GM12892 (cell line): ENCODE data around the gene SPATA20. TPM values are rescaled to one million over a fixed set of nuclear protein-coding genes. Genes with fewer than 3 reads are reported as not detected.

ENCODE experiments used
- DNase-seq: peaks from one replicate; pipeline ENCODE4 v3.0.0; 2011; ENCODE audit not compliant: insufficient read length
- FAIRE-seq: peaks from 2 replicates; lab custom pipeline; 2011; peaks lifted over from hg19 to GRCh38; lab: Jason Lieb, UNC
- POLR2A ChIP-seq: IDR thresholded peaks from 2 replicates; pipeline ENCODE4 v1.6.1; 2011; ENCODE audit warnings: low read depth, low read length, control low read depth
- POLR2AphosphoS5 ChIP-seq: IDR thresholded peaks from 2 replicates; pipeline ENCODE4 v1.6.1; 2011; ENCODE audit warnings: low read depth, low read length, control low read depth
- TAF1 ChIP-seq: IDR thresholded peaks from 2 replicates; pipeline ENCODE4 v1.6.1; 2011; ENCODE audit warnings: low read depth, mild to moderate bottlenecking, control low read depth, low read length, borderline replicate concordance
- polyA plus RNA-seq: library from polyadenylated mRNA; unstranded; fragments of >200 nt; gene quantifications from one replicate; pipeline ENCODE4 v1.2.1, GENCODE V29; 2012; ENCODE audit warnings: missing spikeins, inconsistent platforms; ENCODE audit not compliant: missing spikeins

The SPATA20 gene
- 18.4 TPM for polyA plus RNA-seq

DNA sequence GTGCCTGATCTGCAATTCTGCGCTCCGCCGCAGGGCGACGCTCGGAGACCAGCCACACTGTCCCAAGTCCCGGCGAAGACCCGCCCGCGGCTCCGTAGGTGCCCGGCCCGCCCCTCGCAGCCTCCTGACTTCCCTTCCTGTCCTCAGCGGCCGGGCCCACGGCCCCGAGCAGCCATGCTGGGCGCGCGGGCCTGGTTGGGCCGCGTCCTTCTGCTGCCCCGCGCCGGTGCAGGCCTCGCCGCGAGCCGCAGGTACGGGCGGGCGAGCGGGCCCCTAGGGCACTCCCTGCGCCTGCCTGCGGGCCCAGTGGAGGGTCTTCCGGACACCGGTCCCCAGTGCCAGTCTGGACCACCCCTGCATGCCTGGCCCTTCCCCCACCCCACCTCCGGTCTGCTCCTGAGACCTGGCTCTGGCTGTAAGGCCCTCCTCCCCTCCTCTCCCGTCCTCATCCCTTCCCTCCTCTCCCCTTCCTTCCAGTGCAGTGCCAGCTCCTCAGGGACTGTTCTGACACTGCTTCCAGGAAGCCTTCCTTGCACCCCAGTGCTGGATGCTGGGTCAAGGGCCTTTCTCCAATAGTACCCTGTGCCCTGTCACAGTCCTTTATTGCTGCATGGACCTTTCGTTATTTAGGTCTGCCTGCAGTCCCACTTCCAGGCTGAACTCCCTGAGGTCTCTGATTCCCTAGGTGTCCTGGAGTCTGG, at the start of gene SPATA20:
Gene SPATA20 (plus strand): TSS at position 140 of the 701 bp plus-strand sequence. CDS start 35 bp downstream, at position 175.
- peak; percentile 92 for FAIRE-seq
- peak; percentile 83; the same call in 1 of the 2 replicates for TF ChIP-seq POLR2A
- 0 out of 2 replicates have a peak, but pooled peaks have one; percentile 36 for TF ChIP-seq POLR2AphosphoS5
- no peak for TF ChIP-seq TAF1
- peak; percentile 95 for DNase-seq

DNA sequence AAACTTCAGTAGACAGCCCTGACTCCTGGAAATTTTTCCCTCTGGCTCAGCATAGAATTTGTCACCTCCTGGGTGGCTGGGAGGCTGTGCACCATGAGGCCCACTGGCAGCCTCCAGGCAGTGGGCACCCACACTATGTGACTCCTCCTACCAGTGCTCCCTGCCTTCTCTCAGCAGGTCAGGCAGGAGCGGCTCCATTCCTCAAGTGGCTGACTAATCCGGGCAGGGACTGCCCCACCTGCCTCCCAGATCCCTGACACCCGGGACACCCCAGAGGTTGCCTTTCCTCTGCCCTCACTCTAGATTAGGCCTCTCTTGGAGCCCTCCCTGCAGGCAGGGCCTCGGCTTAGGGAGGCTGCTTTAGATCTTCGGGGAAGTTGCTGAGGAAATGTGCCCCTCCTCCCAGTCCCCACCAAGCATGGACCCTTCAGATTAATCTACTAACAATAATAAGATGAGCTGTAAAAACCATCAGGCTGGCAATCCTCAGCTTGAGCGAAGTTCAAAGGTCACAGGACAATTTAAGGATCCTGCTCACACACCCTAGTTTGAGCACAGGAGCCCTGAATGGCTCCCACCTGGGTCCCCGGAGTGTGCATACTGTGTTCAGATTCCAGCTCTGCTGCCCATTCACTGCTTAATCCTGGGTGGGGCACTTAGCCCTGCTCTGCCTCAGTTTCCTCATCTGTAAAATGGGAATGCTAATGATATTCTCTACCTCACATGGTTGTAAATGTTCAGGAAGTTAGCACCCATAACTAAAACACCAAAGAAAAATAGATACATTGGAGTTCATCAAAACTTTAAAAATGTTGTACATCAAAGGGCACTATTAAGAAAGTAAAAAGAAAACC, 48.7 kb upstream of the SPATA20 start:
- TF ChIP-seq POLR2AphosphoS5 = no peak
- no peak for TF ChIP-seq POLR2A
- no peak for TF ChIP-seq TAF1
- DNase-seq (no peak), FAIRE-seq (no peak)

DNA sequence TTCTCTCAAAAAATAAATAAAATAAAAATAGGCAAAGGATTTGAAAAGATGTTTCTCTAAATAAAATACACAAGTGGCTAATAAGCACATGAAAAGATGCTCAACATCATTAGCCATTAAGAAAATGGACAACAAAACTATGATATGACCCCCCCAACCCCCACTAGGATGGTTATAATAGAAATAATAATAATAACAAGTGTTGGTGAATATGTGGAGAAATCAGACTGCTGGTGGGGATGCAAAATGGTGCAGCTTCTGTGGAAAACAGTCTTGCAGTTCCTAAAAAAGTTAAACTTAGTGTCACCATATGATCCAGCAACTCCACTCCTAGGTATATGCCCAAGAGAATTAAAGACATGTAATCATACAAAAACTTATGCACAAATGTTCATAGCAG, 47.7 kb upstream of the SPATA20 start:
- FAIRE-seq (no peak), DNase-seq (no peak)
- TF ChIP-seq POLR2AphosphoS5 (no peak), TAF1 (no peak), POLR2A (no peak)

- DNase-seq (no peak), FAIRE-seq (no peak)
- no peak for TF ChIP-seq POLR2AphosphoS5
- no peak for TF ChIP-seq POLR2A
- no peak for TF ChIP-seq TAF1
These were observed 47.3 kb upstream of the SPATA20 start for GRCh38 chr17:50499721-50500120.

- TF ChIP-seq POLR2AphosphoS5 (no peak), POLR2A (no peak), TAF1 (no peak)
- FAIRE-seq = no peak
- DNase-seq = no peak
These were observed 45.9 kb upstream of the SPATA20 start for GRCh38 chr17:50501054-50501453.

DNA sequence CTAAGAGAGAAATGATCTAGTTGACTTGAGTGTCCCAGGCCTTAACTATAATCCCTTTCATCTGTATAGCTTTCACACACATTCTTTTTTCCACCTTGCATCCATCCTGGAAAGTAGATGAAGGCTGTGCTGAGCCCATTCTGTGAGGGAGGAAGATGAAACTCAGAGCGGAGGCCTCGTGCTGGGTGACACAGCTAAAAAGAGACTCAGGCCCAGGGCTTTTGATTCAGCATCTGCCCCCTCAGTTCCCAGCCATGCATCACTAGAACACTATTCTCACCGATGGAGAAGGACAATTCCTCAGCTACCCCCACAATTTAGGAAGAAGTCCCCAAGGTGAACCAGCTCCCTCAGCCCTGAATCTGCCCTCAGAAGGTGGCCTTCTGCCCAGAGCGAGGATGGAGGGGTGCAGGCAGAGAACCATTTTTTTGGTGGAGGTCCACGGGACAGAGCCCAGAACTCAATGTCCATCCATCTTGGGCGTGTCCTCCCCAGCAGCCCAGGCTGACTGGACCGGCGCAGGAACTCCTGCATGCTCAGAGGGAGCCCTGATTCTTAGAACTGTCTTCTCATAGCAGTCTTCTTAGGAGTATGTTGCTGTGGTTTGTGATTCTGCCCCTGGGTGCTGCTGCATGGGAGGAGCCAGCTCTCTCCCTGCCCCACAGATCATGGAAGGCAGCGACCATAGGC, 44.5 kb upstream of the SPATA20 start:
- DNase-seq (no peak), FAIRE-seq (no peak)
- TF ChIP-seq POLR2AphosphoS5 (no peak), POLR2A (no peak)

GRCh38 chr17:50505591-50506130, 41.3 kb upstream of the SPATA20 start:
- FAIRE-seq = no peak
- no peak for DNase-seq

DNA sequence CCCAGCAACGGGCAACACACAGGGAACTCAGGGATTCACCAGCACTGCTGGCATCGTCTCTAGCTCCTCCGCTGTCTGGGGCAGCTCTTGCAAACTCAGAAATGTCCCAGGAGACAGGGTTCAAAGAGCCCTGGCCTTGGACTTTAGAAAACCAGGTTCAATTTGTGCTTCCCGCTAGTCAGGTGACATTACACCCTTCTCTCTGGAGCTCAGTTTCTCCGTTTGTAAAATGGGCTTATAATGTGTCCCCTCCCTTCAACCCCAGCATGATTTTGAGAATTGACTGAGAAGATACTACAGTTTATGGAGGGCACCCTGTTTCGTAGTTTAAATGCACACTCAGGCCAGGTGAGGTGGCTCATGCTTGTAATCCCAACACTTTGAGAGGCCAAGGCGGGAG, 40.7 kb upstream of the SPATA20 start:
- FAIRE-seq (no peak), DNase-seq (no peak)
- TF ChIP-seq POLR2AphosphoS5 (no peak), TAF1 (no peak), POLR2A (no peak)

More at GRCh38 chr17:50505591-50506130, 41.3 kb upstream of the SPATA20 start:
- TF ChIP-seq TAF1 (no peak), POLR2AphosphoS5 (no peak), POLR2A (no peak)

DNA sequence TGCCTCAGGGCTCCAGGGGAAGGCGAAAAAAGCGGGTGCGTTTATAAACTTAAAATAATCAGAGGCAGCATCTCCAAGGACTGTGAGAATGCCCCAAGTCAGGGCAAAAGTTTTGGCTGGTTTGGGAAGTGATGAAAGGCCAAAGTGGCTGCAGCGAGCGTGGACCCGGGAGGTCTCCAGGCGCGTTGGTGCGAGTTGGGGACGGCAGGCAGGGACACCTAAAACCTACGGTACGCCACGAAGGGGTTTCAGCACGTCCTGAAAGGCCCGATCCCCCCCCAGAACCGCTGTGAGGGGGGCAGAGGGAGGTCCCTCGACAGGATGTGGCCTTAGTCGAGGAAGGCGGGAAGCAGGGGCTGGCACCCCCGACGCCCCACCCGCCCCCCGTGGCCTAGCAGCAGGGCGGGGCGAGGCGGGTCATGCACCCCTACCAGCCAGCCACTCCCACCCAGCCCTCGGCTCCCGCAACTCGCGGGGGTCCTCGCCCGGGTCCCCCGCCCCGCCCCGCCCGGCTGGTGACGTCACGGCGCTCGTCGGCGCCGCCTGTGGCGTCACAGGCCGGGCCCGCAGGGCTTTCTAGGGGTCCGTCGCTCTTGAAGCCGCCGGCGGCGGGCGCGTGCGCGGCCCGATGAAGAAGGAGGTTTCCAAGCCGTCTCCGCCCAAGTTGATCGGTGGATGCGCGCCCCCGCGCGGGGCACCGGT, 39.0 kb upstream of the SPATA20 start, which contains the start of gene MYCBPAP:
Gene MYCBPAP (plus strand): TSS at position 569 of the 702 bp plus-strand sequence. CDS start 236 bp downstream, outside the sequence.
- DNase-seq (peak; percentile 75), FAIRE-seq (peak; percentile 86)
- no peak for TF ChIP-seq TAF1
- TF ChIP-seq POLR2A = 0 out of 2 replicates have a peak, but pooled peaks have one; percentile 24
